Activated T-cell treated with anti-CD3 and anti-CD28 coated beads for 4 hours (primary cell): ENCODE data around the gene ENTPD8.
"Not testable (repeated sequence)": the region's sequence is repeated elsewhere in the genome, so short reads cannot be mapped to it uniquely, and the experiment has no call there.

Source experiments
- DNase-seq: peaks from one replicate; pipeline ENCODE4 v3.0.0-alpha.2; 2020

Gene ENTPD8

DNA sequence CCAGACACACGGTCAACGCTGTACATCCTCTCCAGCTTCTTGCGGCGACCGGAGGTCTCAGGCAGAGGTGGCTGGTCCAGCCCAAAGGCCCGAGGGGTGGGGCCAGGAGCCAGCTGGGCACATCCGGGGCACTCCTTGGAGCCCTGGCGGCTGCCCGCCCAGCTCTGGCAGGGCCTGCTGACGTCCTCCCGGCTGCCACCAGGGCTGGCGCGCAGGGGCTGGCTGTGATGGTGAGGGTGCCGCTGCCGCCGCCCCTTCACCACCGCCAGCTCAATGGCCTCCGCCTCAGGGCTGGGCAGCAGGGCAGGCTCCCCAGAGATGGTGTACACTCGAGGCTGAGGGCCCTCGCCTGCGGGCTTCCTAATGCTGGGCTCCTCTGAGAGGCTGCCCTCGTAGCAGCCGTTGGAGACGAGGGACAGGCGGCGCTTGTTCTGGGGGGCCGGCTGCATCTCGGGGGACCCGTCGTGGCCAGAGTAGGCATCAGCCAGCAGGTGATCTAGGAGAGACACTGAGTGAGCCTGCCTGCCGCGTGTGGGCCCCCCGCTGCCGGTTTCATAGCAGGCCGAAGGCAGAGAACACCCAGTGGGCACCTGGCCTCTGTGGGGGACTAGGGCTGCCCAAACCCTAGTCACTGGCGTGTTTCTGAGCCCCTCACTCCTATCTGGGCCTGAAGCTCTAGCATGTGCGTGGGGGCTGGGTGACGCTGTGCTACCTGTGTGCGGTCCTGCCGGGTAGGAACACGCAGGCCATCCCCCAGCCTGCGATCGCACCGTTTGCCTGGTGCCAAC is 16.4 kb upstream of the ENTPD8 start:
- DNase-seq, result no peak

- DNase-seq, result no peak
These were observed 15.8 kb upstream of the ENTPD8 start for GRCh38 chr9:137456864-137457405.

- DNase-seq, result no peak
These were observed 15.1 kb upstream of the ENTPD8 start for GRCh38 chr9:137456061-137456863.

- DNase-seq, result no peak
These were observed 14.3 kb upstream of the ENTPD8 start for GRCh38 chr9:137455359-137455991.

DNA sequence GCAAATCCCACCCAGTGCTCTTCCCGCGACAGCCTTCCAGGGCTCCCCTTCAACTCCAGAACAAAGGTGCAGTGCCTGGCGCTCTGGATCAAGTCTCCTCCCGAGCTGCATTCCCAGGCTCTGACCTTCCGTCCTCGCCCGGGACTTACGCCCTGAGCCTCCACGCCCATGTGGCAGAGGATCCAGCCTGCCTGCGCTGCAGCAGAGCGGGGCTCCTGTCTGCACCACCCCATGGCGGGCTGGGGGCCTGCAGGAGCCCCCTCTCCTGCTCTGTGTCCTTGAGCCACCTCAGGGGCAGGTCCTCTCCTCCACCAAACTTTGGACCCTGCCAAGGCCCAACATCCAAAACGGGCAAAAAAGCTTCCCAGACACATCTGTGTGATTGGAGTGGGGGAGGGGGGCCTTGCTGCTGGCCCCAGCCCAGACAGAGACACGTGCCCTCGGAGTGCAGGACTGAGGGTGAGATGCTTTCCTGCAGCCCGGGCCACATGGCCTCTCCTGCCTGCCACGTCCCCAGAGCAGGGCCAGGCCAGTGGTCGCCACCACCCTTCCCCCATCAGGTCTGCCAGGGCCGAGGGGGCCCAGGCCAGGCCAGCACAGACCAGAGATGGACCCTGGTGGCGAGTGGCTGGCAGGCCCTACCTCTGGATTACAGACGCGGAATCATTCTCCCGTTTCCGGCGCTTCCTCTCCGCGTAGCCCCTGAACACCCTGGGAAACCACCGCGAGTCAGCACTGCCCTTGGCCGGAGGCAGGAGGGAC is 13.6 kb upstream of the ENTPD8 start:
- DNase-seq, result no peak

DNA sequence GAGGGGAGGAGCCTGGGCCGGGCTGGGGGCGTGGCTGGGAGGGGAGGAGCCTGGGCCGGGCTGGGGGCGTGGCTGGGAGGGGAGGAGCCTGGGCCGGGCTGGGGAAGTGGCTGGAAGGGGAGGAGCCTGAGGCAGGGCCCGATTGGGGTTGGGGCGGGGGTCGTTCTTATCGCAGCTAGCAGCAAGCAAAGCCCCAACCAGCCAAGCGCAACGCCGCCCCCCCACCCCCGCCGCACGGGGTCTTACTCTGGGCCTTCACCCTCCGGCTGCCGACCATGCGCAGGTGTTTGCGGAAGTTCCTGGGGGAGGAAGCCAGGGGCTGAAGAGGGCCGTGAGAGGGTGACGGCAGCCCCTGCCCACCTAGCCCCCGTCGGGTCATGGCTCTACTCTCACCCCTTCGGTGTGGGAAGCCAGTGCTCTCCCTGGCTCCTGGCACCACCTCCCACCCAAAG is 13.0 kb upstream of the ENTPD8 start:
- no peak for DNase-seq

- no peak for DNase-seq
These were observed 12.5 kb upstream of the ENTPD8 start for GRCh38 chr9:137453643-137454081.

DNA sequence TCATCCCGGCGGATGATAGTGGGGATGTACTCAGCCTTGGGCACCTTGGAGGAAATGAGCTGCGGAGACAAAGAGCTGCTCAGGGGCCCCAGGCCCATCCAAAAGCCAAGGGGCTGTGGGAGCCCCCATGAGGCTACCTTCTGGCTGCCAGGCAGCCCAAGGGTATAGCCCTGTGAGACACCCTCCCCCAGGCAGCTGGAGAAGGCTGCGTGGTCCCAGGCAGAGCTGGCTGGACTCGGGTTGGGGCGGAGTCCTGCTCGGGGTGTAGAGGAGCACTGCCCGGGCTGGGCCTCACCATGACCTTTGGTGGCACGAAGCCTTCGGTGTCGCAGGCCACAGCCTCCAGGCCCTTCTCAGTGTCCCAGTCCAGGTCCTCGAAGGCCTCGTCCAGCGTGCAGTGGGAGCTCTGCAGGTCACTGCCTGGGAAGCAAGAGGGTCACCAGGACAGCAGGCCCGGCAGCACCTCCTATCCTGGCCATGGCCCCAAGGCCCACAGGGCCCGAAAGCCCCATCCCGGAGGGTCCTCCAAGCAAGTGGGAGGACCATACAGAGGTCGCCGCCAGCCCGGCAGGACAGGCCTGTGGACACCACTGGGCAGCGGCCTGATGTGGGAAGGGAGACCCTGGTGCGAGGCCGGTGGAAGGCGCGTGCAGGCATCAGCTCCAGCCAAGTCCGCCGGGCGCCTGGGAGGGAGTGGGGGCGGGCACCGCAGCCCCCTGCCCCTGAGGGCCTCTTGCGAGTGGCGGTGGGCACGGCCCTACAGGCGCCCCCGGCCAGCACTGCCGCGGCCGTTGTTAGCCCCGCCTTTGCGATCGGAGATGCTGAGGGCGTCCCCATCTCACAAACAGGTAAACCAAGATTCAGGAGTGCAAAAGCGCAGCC is 11.8 kb upstream of the ENTPD8 start:
- no peak for DNase-seq

- no peak for DNase-seq
These were observed 11.0 kb upstream of the ENTPD8 start for GRCh38 chr9:137452006-137452760.

DNA sequence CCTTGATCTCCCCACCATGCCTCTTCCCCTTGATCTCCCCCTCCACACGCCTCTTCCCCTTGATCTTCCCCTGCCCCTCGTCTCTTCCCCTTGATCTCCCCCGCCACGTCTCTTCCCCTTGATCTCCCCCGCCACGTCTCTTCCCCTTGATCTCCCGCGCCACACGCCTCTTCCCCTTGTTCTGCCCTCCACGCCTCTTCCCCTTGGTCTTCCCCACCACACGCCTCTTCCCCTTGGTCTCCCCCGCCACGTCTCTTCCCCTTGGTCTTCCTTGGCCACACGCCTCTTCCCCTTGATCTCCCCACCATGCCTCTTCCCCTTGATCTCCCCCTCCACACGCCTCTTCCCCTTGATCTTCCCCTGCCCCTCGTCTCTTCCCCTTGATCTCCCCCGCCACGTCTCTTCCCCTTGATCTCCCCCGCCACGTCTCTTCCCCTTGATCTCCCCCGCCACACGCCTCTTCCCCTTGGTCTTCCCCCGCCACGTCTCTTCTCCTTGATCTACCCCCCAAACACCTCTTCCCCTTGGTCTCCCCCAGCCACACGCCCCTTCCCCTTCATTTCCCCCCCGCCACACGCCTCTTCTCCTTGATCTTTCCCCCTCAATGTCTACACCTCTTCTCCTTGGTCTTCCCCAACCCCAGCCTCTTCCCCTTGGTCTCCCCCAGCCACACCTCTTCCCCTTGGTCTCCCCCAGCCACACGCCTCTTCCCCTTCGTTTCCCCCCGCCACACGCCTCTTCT is 10.3 kb upstream of the ENTPD8 start:
- DNase-seq, result not testable (repeated sequence)

DNA sequence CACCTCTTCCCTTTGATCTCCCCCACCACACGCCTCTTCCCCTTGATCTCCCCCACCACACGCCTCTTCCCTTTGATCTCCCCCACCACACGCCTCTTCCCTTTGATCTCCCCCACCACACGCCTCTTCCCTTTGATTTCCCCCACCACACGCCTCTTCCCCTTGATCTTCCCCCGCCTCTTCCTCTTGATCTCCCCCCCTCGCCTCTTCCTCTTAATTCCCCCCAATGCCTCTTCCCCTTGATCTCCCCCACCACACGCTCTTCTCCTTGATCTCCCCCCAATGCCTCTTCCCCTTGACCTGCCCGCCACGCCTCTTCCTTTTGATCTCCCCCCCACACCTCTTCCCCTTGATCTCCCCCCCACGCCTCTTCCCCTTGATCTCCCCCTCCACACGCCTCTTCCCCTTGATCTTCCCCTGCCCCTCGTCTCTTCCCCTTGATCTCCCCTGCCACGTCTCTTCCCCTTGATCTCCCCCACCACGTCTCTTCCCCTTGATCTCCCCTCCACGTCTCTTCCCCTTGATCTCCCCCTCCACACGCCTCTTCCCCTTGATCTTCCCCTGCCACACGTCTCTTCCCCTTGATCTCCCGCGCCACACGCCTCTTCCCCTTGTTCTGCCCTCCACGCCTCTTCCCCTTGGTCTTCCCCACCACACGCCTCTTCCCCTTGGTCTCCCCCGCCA is 9.5 kb upstream of the ENTPD8 start:
- DNase-seq, result peak; percentile 42

- peak; percentile 63 for DNase-seq
These were observed 8.9 kb upstream of the ENTPD8 start for GRCh38 chr9:137449931-137450538.

DNA sequence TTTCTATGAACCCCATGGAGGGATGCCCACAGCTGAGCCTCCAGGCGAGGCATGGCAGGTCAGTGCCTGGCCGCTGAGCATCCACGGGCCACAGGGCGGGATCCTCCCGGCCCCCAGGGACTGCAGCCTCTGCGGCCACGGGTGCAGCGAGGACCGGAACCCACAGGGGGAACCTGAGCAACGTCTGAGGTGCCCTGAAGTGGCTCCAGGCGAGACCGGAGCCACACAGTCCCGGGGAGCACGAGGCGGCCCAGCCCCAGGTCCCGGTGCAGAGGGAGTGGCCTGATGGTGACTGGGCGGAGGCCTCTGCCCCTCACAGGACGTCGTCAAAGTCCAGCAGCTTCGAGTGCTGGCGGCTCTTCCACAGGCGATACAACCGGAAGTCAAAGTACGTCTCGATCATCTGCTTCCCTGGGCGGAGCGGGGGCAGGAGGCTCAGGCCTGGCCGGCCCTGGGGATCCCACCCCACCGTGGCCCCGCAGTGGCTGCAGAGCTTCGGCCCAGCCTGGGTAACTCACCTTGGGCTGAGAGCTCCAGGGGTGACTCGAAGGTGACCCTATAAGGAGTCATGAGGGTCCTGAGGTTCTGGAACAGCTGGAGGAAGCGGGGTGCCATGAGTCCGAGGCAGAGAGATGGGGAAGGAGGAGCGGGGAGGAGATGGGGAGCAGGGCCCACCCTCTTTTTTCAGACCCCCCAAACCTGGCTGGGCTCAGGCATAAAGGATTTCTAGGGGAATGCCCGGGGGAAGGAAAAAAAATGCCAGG is 8.1 kb upstream of the ENTPD8 start:
- DNase-seq, result no peak

- DNase-seq, result no peak
These were observed 7.4 kb upstream of the ENTPD8 start for GRCh38 chr9:137448602-137448962.

DNA sequence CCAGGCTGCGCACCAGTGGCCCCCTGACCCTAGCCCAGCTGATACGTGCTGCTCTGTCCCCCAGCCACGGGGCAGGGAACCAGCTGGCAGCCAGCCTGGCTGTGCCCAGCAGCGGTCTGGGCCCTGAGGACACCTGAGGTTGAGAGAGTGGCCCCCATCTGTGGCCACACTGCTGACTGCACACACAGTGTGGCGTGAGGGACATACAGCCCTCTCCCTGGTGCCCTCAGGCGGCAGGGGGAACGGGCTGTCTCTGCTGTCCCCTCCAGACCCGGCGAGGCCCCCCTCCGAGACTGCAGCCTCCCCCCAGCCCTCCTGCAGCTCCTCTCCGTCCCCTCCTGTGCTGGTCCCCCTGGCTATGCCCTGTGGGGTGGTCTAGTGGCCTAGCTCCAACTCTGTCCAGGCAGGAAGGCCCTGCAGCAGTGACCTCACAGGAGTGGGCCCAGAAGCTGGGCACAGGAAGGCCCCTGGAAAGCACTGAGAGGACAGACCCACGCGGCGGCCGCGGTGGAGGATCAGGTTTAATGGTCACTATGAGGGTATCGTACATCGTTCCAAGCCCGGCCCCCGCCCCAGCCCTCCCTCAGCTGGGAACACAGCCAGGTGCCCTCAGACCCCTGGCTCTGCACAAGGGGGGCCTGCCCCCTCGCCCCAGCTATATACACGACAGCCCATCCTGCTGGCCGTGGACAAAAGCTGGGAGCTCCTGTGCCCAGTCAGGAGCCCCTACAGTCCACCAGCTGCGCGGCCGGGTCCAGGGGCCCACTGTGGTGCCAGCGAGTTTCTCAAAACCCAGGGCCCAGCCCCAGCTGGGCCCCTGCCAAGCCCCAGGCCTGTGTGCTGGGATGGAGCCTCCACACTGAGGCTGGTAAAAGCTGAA is 6.8 kb upstream of the ENTPD8 start:
- DNase-seq, result no peak

DNA sequence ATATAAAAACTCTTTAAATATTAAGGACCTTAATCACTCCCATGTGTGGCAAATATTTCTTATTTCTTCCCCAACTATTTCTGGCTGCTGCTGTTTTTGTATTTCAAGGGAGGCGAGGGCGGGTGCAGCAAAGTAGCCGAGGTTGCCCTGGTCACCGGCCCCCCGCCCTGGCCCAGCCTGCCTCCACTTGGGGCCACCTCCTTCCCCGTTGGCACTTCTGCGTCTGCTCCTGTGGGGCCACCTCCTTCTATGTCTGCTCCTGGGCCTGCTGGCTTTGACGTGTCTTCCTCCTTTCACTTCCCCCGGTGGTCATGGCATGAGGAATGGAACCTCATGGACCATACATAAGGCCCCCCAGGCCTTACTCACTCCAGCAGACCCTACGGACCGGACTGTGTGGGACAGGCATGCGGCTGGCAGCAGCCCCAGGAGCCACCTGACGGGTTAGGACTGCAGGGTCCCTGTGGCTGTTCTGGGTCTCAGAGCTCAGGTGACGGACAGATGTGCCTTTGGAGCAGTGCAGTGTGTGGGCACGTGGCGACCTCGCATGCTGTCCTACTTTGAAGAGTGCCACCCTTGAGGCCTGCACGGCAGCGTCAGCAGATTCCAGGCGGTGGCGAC is 5.8 kb upstream of the ENTPD8 start:
- no peak for DNase-seq
